ENCODE measurements around the gene NDOR1.
A peak's percentile ranks its signal among the peaks of the same experiment; 100 is the strongest.

- TF ChIP-seq CTCF (IDR thresholded peaks at IDR 0.05) (no peak), SMC3 (IDR thresholded peaks at IDR 0.05) (no peak), FOSL2 (IDR thresholded peaks at IDR 0.05) (no peak), FOSL2 (CRISPR knock-in tag; IDR thresholded peaks at IDR 0.05) (no peak), POLR2AphosphoS2 (conservative IDR thresholded peaks at IDR 0.05; ENCODE audit: low read length) (no peak), MAZ (IDR thresholded peaks at IDR 0.05; ENCODE audit: borderline replicate concordance, low read depth, low read length) (no peak)
- TF ChIP-seq, protein P1, sequence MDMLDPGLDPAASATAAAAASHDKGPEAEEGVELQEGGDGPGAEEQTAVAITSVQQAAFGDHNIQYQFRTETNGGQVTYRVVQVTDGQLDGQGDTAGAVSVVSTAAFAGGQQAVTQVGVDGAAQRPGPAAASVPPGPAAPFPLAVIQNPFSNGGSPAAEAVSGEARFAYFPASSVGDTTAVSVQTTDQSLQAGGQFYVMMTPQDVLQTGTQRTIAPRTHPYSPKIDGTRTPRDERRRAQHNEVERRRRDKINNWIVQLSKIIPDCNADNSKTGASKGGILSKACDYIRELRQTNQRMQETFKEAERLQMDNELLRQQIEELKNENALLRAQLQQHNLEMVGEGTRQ (IDR thresholded peaks at IDR 0.05) = no peak
- TF ChIP-seq, protein P2, sequence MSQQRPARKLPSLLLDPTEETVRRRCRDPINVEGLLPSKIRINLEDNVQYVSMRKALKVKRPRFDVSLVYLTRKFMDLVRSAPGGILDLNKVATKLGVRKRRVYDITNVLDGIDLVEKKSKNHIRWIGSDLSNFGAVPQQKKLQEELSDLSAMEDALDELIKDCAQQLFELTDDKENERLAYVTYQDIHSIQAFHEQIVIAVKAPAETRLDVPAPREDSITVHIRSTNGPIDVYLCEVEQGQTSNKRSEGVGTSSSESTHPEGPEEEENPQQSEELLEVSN (IDR thresholded peaks at IDR 0.05; ENCODE audit: borderline replicate concordance, low read depth) = peak; percentile 37; the same call in 1 of the 2 replicates
These were observed 17.8 kb downstream of the NDOR1 start for GRCh38 chr9:137223078-137223970.
